K562 (cell line): Measurements from ENCODE around the gene PHPT1.

Source experiments
- SREBF2 ChIP-seq: sonication (generic); formaldehyde crosslinking; IDR thresholded peaks from 2 replicates; pipeline ENCODE4 v1.4.0; 2020; ENCODE audit warnings: mild to moderate bottlenecking, missing genetic modification reagents
- TF ChIP-seq, protein P1 (sequence below): sonication (generic); formaldehyde crosslinking; IDR thresholded peaks from 2 replicates; pipeline ENCODE4 v1.8.1; 2023; ENCODE audit warnings: mild to moderate bottlenecking, missing genetic modification reagents

DNA sequence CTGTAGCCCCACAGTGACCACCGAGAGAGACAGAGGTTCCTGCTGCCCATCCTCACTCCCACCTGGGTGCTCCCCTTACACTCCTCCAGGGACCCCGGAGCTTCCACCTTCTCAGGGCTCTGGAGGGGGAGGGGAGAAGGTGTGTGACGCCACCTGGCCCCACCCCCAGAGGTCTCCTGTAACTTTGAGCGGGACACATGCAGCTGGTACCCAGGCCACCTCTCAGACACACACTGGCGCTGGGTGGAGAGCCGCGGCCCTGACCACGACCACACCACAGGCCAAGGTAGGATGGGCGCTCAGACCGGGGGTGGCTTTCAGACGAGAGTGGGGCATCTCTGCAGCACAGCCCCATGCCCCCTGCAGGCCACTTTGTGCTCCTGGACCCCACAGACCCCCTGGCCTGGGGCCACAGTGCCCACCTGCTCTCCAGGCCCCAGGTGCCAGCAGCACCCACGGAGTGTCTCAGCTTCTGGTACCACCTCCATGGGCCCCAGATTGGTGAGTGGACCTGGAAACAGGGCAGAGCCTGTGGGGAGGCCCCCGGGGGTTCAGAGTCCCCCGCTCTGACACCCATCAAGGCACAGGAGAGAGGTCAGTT, 7.4 kb downstream of the PHPT1 start:
- no peak for TF ChIP-seq SREBF2 (CRISPR knock-in tag)
- TF ChIP-seq, protein P1, sequence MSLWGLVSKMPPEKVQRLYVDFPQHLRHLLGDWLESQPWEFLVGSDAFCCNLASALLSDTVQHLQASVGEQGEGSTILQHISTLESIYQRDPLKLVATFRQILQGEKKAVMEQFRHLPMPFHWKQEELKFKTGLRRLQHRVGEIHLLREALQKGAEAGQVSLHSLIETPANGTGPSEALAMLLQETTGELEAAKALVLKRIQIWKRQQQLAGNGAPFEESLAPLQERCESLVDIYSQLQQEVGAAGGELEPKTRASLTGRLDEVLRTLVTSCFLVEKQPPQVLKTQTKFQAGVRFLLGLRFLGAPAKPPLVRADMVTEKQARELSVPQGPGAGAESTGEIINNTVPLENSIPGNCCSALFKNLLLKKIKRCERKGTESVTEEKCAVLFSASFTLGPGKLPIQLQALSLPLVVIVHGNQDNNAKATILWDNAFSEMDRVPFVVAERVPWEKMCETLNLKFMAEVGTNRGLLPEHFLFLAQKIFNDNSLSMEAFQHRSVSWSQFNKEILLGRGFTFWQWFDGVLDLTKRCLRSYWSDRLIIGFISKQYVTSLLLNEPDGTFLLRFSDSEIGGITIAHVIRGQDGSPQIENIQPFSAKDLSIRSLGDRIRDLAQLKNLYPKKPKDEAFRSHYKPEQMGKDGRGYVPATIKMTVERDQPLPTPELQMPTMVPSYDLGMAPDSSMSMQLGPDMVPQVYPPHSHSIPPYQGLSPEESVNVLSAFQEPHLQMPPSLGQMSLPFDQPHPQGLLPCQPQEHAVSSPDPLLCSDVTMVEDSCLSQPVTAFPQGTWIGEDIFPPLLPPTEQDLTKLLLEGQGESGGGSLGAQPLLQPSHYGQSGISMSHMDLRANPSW (CRISPR knock-in tag): no peak
